Measurements from ENCODE around the gene SPATA33.

The SPATA33 gene

GRCh38 chr16:89657442-89658220 lies at the start of gene SPATA33, which contains the start of gene CHMP1A:
Gene SPATA33, plus strand, starts transcription at chr16:89657836. Its CDS starts 76 bp downstream, at chr16:89657912.
Gene CHMP1A, minus strand, starts transcription at chr16:89657708. Its CDS starts 120 bp downstream, at chr16:89657588.
- peak; percentile 83 to 92 (median 90) for DNase-seq (ENCODE audit: low read depth in 2 of 3, low spot score in 1 of 3)

- DNase-seq (ENCODE audit: low read depth in 2 of 3, low spot score in 1 of 3): no peak
Observed at GRCh38 chr16:89607937-89608740, 49.5 kb upstream of the SPATA33 start.

- no peak for DNase-seq (ENCODE audit: low read depth in 2 of 3, low spot score in 1 of 3)
Observed at GRCh38 chr16:89610108-89610453, 47.6 kb upstream of the SPATA33 start.

GRCh38 chr16:89612415-89613166 lies 45.0 kb upstream of the SPATA33 start:
- no peak for DNase-seq (ENCODE audit: low read depth in 2 of 3, low spot score in 1 of 3)

GRCh38 chr16:89613231-89613953 lies 44.2 kb upstream of the SPATA33 start, which contains the start of gene DPEP1:
Gene DPEP1, plus strand, starts transcription at chr16:89613642. Its CDS starts 16,769 bp downstream, at chr16:89630411.
- DNase-seq (ENCODE audit: low read depth in 2 of 3, low spot score in 1 of 3): no peak

- no peak for DNase-seq (ENCODE audit: low read depth in 2 of 3, low spot score in 1 of 3)
Observed at GRCh38 chr16:89613954-89614459, 43.6 kb upstream of the SPATA33 start.

- DNase-seq (ENCODE audit: low read depth in 2 of 3, low spot score in 1 of 3): no peak
Observed at GRCh38 chr16:89615176-89615575, 42.5 kb upstream of the SPATA33 start.

GRCh38 chr16:89615596-89616090 lies 42.0 kb upstream of the SPATA33 start:
- DNase-seq (ENCODE audit: low read depth in 2 of 3, low spot score in 1 of 3): peak in 1 of 3 donors; percentile 34

- no peak for DNase-seq (ENCODE audit: low read depth in 2 of 3, low spot score in 1 of 3)
Observed at GRCh38 chr16:89616623-89617022, 41.0 kb upstream of the SPATA33 start.

GRCh38 chr16:89617036-89617435 lies 40.6 kb upstream of the SPATA33 start:
- DNase-seq (ENCODE audit: low read depth in 2 of 3, low spot score in 1 of 3): no peak

GRCh38 chr16:89618109-89618998 lies 39.3 kb upstream of the SPATA33 start:
- no peak for DNase-seq (ENCODE audit: low read depth in 2 of 3, low spot score in 1 of 3)

GRCh38 chr16:89619840-89620239 lies 37.8 kb upstream of the SPATA33 start:
- no peak for DNase-seq (ENCODE audit: low read depth in 2 of 3, low spot score in 1 of 3)

- DNase-seq (ENCODE audit: low read depth in 2 of 3, low spot score in 1 of 3): no peak
Observed at GRCh38 chr16:89620406-89620841, 37.2 kb upstream of the SPATA33 start.

GRCh38 chr16:89621136-89621697 lies 36.4 kb upstream of the SPATA33 start:
- DNase-seq (ENCODE audit: low read depth in 2 of 3, low spot score in 1 of 3): no peak

GRCh38 chr16:89621698-89622409 lies 35.8 kb upstream of the SPATA33 start:
- DNase-seq (ENCODE audit: low read depth in 2 of 3, low spot score in 1 of 3): no peak

GRCh38 chr16:89623511-89624261 lies 34.0 kb upstream of the SPATA33 start:
- DNase-seq (ENCODE audit: low read depth in 2 of 3, low spot score in 1 of 3): no peak

Data from stimulated activated CD4-positive, alpha-beta T cell treated with anti-CD3 and anti-CD28 coated beads, Interleukin-12 subunit alpha, Interleukin-12 subunit beta, amount 100 ng/mL, for 48 hours (primary cell).